Activated CD4-positive, alpha-beta T cell treated with anti-CD3 and anti-CD28 coated beads, Interleukin-10, Interleukin-2, amounts not matched to agents 100 ng/mL and 50 ng/mL, durations not matched to agents 16 hours and 8 hours (primary cell): ENCODE measurements around the gene TMEM260.
"Not testable (repeated sequence)": the region's sequence is repeated elsewhere in the genome, so short reads cannot be mapped to it uniquely, and the experiment has no call there.

Experiments
- DNase-seq: peaks from one replicate; pipeline ENCODE4 v3.0.0-alpha.2; 2020

The TMEM260 gene

DNA sequence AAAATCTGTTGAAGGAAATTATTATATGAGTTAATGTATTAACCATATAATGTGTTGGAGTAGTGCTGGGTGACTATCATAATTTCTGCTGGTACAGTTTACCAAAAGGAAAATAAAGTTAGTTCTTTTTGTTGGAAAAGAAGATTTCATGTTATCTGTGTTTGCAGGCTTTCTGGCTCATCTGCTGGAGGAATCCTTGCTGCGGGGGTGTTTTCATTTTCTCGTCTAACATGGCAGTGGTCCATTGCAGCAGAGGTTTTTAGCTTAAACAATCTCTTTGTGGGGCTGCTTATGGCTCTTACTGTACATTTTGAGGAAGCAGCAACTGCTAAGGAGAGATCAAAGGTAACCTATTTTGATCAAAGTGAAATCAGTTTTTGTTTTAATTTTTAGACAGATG is 24.1 kb downstream of the TMEM260 start:
- DNase-seq = no peak

- DNase-seq = no peak
Measured at GRCh38 chr14:56608689-56609088, 29.1 kb downstream of the TMEM260 start.

- DNase-seq = not testable (repeated sequence)
Measured at GRCh38 chr14:56611663-56612062, 32.1 kb downstream of the TMEM260 start.

GRCh38 chr14:56617084-56617483 is 37.5 kb downstream of the TMEM260 start:
- DNase-seq = no peak

DNA sequence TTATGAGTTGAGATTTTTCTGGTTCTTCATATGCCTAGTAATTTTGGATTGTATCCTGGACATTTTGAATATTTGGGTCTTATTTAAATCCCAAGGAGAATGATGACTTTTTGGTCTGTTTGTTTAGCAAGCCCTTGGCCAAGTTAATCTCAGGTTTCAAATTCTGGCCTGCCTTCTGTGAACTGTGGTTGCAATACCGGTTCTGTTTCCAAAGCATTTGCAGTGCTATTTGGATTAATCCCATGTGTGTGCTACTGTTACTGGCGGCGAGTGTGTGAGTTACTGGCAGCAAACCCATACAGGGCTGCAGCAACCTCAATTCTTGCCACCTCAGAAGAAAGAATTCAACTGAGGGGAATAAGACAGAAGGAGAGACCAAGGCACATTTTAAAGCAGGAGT is 51.1 kb downstream of the TMEM260 start:
- DNase-seq = no peak

GRCh38 chr14:56632195-56632594 is 52.6 kb downstream of the TMEM260 start:
- DNase-seq = no peak

- DNase-seq = no peak
Measured at GRCh38 chr14:56633544-56633943, 53.9 kb downstream of the TMEM260 start.

- DNase-seq = no peak
Measured at GRCh38 chr14:56635041-56635440, 55.4 kb downstream of the TMEM260 start.

- no peak for DNase-seq
Measured at GRCh38 chr14:56647493-56647892, 67.9 kb downstream of the TMEM260 start.

- no peak for DNase-seq
Measured at GRCh38 chr14:56648508-56649301, 69.1 kb downstream of the TMEM260 start.

- no peak for DNase-seq
Measured at GRCh38 chr14:56649382-56649781, 69.8 kb downstream of the TMEM260 start.

DNA sequence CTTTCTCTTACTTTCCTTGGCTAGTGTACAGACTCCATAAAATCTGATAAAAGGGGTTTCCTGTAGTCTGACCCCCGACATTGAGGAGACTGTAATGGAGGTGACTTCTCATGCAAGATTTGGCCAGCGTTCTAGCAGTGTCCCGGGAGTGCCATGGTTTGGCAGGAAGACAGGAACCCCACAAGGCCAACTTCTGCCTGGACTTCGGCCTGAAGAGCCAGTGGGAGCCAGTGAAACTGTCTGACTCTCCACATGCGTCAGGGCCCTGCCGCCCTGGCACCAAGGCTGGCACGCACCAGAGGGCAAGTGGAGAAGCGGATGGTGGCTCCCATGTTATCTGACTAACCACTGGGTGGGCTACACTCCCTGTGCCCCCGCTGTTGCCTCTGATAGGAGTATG is 70.5 kb downstream of the TMEM260 start:
- DNase-seq = no peak

DNA sequence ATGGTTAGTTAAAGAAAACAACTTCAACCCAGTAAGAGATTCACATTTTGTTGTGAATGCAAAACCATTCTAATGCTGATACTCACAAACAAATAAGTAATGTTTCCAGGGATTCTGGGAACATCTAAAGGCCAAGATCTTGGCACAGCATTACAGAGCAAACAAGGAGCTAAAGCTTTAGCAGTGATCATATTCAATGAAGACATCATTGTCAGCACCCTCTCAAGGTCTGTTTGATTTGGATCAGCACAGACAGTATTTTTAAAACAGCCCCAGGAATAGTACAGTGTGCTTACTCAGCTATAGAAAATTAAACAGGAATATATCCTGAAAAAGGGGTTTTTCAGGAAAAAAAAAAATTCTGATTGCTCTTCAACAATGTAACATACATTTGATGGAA is 71.4 kb downstream of the TMEM260 start:
- no peak for DNase-seq

DNA sequence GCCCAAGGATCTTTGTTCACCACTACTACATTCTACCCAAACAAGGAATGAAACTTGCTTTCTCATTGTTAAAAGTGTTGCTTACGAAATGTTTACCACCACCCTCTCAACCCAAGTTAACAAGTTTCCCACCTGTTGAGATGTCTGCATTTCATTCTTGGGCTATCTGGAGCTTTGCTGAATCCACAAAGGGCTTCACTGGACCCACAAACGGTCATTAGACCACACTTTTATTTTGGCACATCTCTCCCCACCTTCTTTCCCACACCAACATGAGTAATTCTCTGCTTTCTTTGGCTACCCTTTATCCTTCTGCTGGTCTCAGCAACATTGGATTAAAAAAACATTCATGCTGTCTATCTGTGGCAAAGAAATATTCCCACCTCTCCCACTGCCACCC is 78.0 kb downstream of the TMEM260 start:
- DNase-seq = no peak

DNA sequence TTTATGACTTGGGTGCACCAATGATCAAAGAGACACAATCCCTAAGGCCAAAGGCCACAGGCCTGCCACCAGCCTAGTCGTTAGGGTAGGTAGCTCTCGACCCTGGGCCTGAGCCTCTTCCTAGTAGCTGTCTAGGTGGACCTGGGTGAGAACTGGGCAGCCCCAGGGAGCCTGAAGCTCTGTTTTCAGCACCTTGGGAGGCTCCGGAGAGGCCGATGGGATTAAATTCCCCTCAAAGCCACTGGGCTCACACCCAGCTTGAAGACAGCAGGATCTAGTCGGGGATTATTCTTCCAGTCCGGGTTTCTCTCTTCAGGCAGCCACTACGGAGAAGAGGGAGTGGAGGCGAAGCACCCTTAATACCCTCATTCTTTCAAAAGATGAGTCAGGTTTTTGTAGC is 79.8 kb downstream of the TMEM260 start:
- DNase-seq = no peak

DNA sequence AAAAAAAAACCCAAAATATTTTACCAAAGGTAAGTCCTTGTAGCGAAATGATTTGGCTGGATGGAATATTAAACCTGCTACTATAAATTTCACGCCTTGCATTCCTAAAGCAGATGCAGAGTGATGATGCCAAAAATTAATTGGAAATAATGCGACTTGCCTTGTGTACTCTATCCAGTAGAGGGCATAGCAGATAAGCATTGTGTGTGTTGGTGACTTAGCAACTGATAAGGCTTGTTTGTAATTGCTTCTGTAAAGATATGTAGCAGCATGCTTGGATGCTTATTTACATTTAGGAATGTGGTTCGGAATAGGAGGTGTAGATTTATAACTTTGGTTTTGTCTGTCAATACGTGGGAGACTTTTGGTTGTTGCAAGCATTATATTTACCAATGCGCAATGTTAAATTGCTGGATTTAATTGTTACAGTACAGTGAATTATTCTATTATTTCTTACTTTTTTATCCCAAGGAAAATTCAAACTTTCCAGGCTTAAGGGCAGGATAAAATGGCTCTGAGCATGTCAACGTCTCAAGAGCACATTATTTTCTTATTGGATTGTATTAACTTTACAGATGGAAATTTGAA is 80.5 kb downstream of the TMEM260 start:
- DNase-seq = peak; percentile 23

DNA sequence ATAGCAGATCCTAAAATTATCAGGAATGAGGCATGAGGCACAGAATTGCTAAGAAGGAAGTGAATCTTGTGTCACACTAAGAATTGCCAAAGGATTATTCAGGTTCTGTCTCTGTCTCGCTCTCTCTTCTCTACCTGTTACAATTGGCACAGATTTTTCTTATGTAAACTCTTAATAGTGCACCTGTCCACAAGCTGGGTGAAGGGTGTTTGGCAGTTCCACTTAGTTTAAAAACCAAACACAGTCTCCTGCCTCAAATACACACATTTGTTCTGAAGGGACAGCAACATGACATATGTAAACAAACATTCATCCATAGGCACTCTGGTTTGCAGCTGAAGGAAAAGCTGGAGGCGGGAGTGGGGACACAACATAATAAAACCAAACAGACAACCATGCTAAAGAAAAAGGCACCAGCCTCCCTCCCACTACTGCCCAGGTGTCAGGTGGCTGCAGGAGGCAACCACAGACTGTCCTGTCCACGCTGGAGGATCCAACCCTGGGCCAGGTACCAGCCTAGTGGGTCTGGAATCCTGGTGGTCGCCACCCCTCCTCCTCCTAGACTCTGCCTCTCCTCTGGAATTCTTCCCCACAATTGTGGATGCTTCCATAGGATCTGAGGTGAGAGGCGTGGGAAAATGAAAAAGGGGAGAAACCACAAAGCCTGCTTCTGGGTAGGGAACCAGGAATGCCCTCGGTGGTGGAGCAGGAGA is 81.2 kb downstream of the TMEM260 start:
- DNase-seq = no peak

GRCh38 chr14:56661478-56661877 is 81.9 kb downstream of the TMEM260 start:
- no peak for DNase-seq

DNA sequence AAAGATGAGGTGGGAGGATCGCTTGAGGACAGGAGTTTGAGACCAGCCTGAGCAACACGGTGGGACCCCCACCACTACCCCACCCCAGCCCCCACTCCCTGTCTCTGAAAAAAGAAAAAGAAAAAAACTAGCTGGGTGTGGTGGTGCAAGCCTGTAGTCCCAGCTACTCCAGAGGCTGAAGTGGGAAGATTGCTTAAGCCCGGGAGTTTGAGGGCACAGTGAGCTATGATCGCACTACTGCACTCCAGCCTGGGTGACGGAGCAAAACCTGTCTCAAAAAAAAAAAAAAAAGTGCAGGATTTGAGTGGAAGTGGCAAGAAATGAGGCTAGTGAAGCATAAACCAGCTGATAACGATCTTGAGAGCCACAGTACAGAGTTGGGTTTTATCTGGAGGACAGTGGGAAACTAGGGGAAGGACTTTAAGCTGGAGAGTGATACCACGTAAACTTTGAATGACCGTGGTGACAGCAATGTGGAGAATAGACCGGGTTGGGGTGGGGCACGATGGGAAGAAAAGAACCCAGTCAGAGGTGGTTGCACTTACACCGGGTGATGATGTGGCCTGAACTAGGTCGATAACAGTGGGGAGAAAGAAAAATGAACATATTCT is 85.3 kb downstream of the TMEM260 start:
- DNase-seq = no peak

DNA sequence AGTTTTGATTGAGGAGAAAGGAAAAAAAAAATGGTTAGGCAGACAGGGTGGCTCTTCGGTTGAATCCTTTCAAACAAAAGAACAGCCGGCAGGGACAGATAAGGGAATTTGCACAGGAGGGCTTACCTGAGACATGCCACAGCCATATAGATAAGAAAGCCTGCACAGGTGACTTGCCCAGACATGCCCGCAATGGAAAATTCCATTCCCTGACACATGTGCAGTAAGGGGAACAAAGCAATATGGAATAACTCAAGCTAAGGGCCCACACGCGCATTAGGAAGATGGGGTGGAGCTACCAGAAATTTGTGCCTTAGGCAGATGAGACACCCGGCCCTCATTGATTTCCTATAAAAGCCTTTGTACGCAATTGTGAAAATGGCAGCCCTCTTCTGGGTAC is 86.7 kb downstream of the TMEM260 start:
- DNase-seq = no peak

DNA sequence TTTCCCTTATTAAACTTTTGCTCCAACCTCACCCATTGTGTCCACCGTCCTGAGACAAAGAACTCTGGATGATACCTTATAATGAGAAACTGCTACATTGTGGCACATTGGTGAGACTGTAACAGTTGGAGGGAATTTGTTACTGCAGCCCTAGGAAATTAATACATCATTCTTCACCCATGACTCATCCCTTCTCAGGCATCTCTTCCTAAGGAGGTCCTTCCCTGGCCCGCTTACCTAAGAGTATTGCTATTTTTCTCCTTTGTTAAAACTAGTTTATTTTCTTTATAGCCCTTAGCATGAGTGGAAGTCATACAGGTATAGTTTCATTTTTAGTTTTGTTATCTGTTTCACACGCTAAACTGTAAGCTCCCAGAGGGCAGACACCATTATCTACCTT is 87.1 kb downstream of the TMEM260 start:
- no peak for DNase-seq

- not testable (repeated sequence) for DNase-seq
Measured at GRCh38 chr14:56667290-56667689, 87.7 kb downstream of the TMEM260 start.

- no peak for DNase-seq
Measured at GRCh38 chr14:56676042-56676441, 96.4 kb downstream of the TMEM260 start.

GRCh38 chr14:56678838-56679237 is 99.2 kb downstream of the TMEM260 start:
- no peak for DNase-seq
